HG03025 (cell line): ENCODE results near the gene OXER1.

Source experiments
- ATAC-seq: cut with Tn5 transposase; IDR thresholded peaks from one replicate; pipeline ENCODE4 v1.9.1; 2021; ENCODE audit warnings: mild to moderate bottlenecking, moderate library complexity; ENCODE audit not compliant: unreplicated experiment, low FRiP score

OXER1 gene, protein sequence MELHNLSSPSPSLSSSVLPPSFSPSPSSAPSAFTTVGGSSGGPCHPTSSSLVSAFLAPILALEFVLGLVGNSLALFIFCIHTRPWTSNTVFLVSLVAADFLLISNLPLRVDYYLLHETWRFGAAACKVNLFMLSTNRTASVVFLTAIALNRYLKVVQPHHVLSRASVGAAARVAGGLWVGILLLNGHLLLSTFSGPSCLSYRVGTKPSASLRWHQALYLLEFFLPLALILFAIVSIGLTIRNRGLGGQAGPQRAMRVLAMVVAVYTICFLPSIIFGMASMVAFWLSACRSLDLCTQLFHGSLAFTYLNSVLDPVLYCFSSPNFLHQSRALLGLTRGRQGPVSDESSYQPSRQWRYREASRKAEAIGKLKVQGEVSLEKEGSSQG

DNA sequence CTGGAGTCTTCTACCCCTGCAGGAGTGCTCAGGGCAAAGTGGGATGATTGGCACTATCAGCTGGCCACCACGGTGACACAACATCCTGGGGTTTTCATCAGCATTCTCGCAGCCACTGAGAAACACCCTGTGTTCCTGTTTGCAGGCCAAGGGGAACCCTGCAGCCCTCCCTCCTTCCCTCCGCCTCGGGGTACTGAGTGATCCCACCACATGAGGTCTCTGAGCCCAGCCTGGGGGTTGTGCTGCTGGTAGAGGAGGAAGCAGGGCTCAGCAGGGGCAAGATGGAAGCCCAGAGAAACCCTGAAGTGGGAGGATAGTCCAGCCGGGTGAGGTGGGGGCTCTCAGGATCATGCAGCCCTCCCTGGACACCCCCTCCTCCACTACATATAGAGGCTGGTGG is at the start of gene OXER1:
Gene OXER1 (minus strand): TSS at position 40 of the 400 bp plus-strand sequence. CDS start 73 bp downstream, outside the sequence.
- ATAC-seq, result no peak

DNA sequence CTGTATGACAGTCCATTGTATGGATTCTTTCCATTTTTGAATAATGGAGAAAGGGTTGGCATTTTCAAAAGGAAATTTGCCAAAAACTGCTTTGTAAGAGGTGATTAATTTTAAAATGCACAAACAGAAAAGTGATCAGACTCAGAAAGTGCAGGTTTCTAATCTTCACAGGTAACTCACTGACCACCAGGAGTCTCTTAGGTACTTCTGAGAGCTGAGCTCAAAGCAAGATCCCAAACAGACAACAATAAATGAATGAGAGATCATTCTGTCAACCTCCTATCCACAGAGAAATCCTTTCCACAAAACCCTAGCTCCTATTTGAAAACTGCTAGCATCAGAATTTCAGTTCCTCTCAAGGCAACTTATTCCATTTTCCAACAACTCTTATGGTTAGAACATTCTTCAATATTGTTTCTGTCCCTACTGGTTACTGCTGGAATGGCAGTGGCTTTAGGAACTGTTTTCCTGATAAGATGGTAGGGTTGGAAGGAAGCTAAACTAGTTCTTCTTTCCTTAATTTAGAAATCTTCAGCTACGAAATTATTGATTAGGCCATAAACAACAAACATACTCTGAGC is 49.1 kb upstream of the OXER1 start:
- ATAC-seq, result no peak

DNA sequence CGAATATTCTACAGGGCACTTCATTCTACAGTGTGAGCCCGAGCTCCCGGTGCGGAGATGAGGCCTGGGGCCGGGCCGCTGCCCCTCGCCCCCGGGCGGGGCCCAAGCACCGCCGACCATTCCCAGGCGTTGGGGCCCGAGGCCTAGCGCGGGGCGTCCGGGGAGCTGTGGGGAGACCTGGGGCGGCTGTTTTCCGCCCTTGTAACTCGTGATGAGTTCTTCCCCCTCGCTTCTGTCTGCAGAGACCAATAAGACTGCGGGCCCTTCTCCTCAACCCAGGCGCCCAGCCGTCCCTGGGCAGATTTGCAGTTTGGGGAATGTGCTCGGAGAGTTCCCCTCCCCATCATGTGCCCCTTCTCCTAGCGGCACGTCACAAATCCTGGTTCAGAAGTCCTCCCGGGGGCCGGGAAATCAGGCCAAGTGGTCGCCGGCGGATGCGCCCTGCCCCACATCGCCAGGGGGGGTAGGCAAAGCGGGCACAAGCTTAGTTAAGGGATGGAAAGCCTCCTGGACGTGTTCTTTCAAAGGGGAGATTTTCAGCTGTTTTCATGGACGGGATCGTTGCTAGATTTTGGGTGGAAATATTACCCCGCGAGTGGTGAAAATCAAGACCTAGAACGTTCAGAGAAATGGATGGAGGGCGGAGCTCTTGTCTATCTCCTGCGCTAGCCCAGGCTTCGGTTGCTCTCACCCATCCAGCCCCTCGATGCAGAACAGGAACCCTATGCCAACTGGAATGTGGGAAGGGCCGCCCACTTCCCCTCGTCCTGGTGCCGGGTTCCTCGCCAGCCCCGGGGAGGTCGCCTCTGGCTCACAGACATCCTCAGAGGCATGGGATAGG is 47.3 kb upstream of the OXER1 start:
- ATAC-seq, result no peak

DNA sequence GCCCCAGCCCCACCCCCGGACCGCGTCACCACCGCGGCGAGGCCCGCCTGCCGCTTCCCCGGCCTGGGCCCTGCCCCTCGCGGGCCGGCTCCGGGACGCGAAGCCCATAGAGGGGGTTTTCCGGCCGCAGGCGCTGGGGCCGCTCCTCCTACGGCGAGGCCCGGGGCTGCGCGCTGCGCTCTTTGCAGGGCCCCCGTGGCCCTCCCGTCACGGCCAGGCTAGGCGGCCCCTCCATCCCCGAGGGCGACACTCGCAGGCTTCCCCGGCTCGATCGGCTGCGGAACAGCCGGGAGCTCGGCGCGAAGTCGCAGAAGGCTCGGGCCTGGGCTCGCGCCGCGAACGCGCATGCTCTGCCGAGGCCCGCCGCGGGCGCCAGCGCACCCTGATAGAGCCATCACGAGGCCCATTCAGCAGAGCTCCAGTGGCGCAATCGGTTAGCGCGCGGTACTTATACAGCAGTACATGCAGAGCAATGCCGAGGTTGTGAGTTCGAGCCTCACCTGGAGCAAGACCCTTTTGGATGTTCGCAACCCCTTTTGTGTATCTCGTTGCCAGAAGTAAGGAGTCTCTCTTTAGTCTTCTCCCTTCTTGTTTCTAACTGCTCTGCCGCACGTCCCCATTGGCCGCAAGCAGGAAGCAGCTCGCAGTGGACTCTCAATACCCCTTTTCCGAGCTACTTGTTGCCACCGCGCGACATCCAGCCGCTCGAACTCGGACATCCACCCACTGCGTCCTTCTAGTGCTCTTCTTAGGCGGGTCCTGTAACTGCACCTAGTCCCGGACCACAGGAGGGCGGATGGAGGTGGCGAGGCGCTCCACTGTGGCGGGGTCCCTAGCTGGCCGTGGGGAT is 46.4 kb upstream of the OXER1 start:
- peak; percentile 67 for ATAC-seq

DNA sequence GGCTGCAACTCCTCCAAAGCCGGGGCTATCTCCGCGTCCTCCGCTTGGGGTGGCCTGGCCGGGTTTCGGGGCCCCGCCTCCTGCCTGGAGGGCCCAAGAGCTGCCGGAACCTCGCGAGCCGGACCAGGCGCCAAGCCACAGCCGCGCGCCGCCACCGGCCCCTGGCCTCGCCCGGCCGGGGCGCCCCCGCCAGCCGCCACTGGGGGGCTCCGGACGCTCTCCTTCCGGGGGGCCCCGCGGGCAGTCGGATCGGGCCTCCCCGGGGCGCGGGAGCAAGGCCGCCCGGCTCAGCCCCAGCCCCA is 45.8 kb upstream of the OXER1 start:
- ATAC-seq, result peak; percentile 38

DNA sequence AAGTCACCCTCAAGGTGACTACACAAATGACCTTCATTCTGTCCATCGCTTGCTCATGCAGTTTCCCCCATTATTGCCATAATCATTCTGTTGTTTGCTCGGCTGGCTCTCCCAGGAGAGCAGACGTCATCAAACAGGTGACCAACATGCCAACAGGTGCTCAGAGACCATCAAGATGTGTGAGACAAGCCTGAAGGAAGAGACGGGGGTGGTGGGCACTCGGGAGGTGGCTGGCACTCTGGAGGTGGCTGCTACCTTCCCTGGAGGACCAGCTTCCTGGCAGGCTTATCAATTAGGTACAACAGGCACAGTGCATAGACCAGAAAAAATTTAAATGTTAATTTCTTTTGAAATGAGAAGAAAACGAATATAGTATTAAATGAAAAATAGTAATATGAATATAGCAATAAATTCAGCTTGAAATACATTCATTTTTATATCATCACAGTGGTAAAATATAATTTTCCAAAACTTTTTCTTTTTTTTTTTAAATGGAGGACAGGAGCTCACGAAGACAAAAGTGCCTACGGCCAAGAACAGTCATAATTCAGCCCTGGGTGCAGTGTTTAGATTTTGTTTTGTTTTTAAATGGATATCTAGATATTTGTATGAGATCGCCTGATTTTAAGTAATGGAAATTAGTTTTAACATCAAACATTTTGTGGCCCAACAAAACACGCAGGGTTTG is 45.3 kb upstream of the OXER1 start:
- no peak for ATAC-seq

DNA sequence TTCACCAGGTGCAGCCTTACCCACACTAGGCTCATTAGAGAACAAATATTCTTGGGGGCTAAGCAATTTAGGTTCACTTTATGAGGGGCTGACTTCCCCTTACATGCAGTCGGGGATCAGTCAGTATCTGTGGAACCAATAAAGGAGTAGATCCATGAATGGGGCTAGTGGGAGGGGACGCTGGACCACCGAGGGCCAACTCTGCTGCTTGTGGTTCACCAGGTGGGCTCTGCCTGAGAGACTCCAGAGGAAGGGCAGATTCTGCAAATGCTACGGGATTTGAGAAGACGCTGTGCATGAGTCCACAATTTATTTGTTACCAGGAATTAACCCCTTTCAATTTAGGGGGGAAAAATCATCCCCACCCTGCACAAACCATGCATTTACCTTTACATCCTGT is 44.4 kb upstream of the OXER1 start:
- ATAC-seq, result no peak

DNA sequence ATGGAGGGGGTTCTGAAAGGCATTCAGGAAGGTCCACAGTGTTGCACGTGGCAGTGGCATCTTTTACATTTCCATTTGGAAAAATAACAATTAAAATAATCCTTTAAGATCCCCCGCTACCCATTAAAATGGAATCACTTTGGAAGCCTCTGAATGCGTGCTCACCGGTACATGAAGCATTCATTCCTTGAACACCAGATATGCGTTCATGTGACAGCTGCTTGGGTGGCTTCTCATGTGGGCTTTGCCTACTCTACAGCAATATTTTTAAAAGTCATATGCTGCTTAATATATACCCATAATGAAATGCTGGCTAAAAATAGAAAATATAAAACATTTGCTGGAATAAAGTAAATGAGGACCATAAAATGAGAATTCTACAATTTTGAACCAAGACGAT is 42.9 kb upstream of the OXER1 start:
- no peak for ATAC-seq

DNA sequence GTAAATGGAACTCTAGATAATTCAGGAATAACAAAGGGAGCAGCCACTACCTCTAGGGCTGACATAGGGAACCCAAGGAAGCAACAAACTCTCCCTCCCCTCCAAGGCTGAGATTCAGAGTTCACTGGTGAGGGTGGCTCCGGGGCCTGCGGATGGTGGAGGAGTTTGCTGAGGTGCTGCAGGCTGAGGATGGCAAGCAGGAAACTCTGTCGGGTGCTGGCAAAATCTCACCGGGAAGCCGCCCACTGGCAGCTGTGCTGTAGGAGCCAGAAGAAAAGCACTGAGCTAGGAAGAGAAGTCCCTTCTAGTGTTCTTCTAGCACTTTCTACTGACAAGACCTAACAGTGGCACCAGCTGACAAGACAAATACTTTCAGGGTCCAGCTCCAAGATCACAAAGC is 41.0 kb upstream of the OXER1 start:
- ATAC-seq, result no peak

DNA sequence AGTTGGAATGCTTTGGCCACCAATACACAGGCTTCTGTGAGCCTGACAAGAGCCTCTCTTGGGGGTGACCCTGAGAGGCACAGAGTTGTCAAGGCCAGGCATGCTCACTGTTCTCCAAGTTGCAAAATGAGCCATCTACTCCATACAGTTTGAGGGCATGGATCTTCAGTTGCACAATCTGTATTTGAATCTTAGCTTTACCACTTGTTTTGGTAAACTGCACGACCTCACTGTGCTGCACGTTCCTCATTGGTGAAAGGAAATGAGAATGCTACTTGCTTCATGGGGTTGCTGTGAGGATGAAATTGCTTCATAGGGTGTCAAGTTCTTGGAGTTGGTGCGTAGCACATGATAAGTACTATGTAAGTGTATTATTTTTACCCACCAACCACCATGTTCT is 40.4 kb upstream of the OXER1 start:
- no peak for ATAC-seq

DNA sequence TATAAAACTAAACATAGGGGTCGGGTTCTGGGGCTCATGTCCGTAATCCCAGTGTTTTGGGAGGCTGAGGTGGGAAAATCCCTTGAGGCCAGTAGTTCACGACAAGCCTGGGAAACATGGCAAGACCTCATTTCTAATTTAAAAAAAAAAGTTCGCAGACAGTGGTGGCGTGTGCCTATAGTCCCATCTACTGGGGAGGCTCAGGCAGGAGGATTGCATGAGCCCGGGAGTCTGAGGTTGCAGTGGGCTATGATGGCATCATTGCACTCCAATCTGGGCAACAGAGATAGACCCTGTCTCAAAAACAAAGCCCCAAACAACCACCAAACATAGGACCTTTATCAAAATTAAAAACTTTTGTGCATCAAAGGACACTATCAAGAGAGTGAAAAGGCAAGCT is 38.2 kb upstream of the OXER1 start:
- ATAC-seq, result no peak

DNA sequence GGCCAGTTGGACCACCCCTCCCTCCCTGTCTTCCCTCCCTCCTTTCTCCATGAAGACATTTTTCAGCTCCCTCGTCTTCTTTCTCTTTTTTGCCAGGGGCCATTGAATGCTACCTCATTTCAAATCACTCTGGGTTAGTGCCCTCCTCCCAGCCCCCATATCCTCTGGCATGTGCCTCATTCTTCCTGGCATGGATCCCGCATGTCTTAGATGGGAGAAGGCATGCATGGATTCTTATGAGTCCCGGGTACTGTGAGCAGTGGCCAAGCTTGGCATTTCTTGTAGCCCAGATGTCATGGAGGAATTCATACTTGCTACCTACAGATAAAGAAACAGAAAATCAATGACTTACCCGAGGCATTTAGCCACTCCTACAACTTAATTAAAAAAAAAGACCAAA is 37.4 kb upstream of the OXER1 start:
- no peak for ATAC-seq

DNA sequence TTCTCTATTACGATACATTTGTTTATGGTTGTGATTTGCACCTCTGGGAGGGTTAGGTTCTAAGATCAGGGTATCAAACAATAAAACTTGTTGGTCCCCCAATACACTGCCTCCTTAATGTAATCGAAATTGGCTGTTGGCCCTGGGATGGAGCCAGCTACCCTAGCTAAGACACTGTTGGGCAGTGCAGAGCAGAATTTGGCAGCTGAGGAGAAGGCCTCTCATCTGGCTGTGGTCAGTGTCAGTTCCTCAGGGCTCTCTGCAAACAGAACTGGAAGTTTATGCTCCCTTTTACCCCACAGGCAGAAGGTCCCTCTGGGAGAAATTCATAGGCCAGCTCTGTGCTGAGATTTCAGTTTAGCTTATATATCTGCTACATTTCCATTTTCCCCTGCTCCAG is 37.0 kb upstream of the OXER1 start:
- no peak for ATAC-seq

DNA sequence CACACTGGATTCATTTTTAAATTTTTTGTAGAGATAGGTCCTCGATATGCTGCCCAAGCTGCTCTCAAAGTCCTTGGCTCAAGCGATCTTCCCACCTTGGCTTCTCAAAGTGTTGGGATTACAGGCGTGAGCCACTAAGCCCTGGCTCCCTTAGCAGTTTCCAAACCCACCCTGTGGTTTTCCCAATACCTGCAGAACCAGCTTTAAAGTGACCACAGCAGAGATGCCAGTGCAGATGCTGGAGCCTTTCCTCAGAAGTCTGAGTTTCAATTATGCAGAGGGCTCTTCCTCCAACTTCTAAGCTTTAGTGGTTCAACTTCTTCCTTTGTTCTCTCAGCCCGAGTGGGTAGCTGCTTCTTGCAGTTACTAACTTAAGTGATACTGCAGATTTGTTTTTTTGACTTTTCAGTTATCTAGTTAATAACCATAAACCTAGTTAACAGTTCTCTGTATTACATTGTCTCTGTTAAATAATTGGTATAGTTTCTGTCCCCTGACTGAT is 36.6 kb upstream of the OXER1 start:
- no peak for ATAC-seq

DNA sequence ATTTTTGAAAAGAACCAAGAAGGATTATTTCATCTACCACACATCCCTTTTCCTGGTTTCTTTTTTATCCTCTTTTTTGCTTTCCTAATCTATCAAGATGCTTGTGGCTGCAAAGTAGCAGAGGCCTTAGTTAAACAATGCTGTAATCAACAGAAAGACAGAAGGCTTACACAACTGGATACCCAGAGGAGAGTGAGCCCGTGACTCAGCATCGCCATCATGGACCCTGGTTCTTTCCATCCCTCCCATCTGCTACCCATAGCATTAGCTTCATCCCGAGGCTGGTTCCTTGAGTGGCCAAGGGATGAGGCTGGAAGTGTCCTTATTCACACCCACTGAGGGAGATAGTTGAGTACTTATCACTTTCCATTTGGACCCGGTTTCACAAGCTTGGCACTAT is 35.9 kb upstream of the OXER1 start:
- no peak for ATAC-seq

DNA sequence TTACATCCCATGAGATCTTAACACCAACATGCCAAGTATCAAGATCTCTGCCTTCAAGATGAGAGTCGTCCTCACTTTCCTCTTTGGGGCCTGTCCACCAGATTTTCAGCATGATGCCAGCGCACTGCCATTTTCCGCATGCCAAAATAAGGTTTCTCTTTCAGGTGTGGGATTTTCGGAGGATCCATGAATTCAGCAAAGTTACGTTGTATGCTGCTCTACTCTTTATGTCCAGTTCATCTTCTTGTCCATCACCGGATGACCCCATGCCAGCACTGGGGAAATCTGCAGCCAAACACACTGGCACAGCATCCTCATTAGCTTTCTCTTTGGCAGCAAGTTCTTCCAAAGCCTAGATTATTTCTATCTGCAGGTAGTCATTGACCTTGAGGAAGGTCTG is 33.3 kb upstream of the OXER1 start:
- ATAC-seq, result no peak

DNA sequence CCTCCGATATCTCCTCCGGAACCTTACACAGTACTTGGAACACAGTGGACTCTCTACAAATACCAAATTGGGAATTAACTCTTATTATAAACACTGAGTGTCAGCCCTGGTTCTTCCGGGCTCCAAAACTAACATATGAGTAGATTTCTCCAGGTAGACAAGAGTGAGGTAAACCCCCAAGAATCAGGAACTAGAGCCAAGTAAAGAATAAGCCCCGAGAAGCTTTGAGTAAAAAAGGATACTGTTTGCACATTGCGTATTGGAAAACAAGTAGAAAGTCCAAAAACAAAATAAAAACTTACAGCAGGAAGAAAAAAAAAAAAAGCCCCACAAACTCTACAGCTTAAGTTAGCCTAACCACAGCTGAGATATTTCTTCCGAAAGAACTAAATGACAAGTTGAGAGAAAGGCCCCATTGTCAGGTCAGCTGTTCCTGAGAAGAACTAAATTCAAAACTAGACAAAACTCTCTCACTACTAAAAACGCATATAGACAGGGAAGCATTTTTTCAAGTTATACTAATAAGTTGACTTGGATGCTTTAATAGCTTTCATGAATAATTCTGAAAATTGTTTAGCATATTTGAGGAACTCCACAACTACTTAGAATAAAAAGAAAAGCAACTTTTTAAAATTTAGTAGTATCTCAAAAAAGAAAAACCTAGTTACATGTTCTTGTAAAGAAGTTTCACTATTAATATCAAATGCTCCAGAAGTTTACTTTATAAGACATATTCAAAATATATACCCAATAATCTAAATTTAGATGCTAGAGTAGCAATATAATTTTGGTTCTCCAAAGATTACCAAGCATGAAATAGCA is 32.7 kb upstream of the OXER1 start:
- no peak for ATAC-seq

DNA sequence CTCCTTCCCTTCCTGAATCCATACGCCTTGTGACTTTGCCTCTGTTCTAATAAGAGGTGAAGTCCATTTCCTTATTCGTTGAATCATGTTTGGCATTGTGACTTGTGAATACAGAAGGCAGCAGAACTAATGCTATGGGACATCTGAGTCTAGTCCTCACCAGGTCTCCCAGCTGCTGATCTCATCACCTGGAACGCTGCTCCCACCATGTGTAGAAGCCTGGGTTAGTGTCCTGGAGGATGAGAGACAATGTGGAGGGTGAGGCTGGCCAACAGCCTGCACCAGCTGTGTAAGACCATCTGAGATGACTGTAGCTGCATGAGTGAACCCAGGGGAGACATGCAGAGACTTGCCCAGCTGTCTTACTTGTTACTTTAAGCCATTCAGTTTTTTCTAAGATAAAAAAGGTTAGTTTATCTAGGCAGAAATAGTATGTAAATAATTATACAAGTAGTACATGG is 31.9 kb upstream of the OXER1 start:
- ATAC-seq, result no peak

DNA sequence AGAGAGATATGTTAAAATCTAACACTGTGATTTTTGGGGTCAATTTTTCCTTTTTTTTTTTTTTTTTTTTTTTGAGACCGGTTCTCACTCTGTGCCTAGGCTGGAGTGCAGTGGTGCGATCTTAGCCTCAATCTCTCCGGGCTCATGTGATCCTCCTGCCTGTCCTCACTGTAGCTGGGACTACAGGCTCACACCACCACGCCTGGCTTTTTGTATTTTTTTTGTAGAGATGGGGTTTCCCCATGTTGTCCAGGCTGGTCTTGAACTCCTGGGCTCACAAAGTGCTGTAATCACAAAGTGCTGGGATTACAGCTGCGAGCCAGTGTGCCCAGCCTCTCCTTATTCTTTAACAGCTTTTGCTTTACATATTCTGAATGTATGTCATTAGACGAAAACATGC is 31.3 kb upstream of the OXER1 start:
- ATAC-seq, result no peak
